Parathyroid adenoma (tissue), 2 donors: ENCODE results near the gene C16orf74.

Source experiments
- H2AFZ ChIP-seq: fragments of 300-600 bp; sonication (generic); one replicate; pipeline ENCODE4 v1.7.0; 2017; ENCODE audit warnings: antibody characterized with exemption, mild to moderate bottlenecking
- H3K27ac ChIP-seq: fragments of 300-600 bp; sonication (generic); one replicate; pipeline ENCODE4 v1.7.0; 2017
- H3K27me3 ChIP-seq: fragments of 300-600 bp; sonication (generic); one replicate; pipeline ENCODE4 v1.7.0; 2017; ENCODE audit warnings: low read length; ENCODE audit not compliant: control insufficient read depth, insufficient read depth
- H3K36me3 ChIP-seq: fragments of 300-600 bp; sonication (generic); one replicate; pipeline ENCODE4 v1.7.0; 2017; ENCODE audit warnings: low read length; ENCODE audit not compliant: control insufficient read depth, insufficient read depth
- H3K4me1 ChIP-seq: fragments of 300-600 bp; sonication (generic); one replicate; pipeline ENCODE4 v1.7.0; 2017; ENCODE audit warnings: control low read depth
- H3K4me2 ChIP-seq: fragments of 300-600 bp; sonication (generic); one replicate; pipeline ENCODE4 v1.7.0; 2017; ENCODE audit warnings: low read length
- H3K4me3 ChIP-seq: fragments of 300-600 bp; sonication (generic); one replicate; pipeline ENCODE4 v1.7.0; 2017; ENCODE audit warnings: low read depth, low read length
- H3K79me2 ChIP-seq: fragments of 300-600 bp; sonication (generic); one replicate; pipeline ENCODE4 v1.7.0; 2017; ENCODE audit warnings: control low read depth
- H3K9ac ChIP-seq: fragments of 300-600 bp; sonication (generic); one replicate; pipeline ENCODE4 v1.7.0; 2017; ENCODE audit warnings: mild to moderate bottlenecking
- H3K9me3 ChIP-seq: fragments of 300-600 bp; sonication (generic); one replicate; pipeline ENCODE4 v1.7.0; 2017; ENCODE audit warnings: low read length; ENCODE audit not compliant: control insufficient read depth
- CTCF ChIP-seq: fragments of 300-600 bp; sonication (generic); IDR thresholded peaks from one replicate; pipeline ENCODE4 v1.7.0; 2017; ENCODE audit warnings: antibody characterized with exemption, mild to moderate bottlenecking
- donor health status: primary hyperparathyroidism.

Gene C16orf74

GRCh38 chr16:85782451-85782850 lies 31.6 kb upstream of the C16orf74 start:
- Histone ChIP-seq H3K9ac (no peak overlapping the region), H3K27ac (no peak overlapping the region), H3K36me3 (no peaks in the 10 kb centered on the region), H3K79me2 (peaks cover 7% of the 10 kb centered on the region), H3K9me3 (no peaks in the 10 kb centered on the region), H3K4me2 (no peak overlapping the region), H3K4me1 (peaks cover 7% of the 10 kb centered on the region), H2AFZ (no peak overlapping the region), H3K4me3 (no peak overlapping the region), H3K27me3 (no peaks in the 10 kb centered on the region)
- no peak for TF ChIP-seq CTCF

- no peak overlapping the region for H3K27ac ChIP-seq
- H3K4me2 ChIP-seq, result no peak overlapping the region
- H3K36me3 ChIP-seq, result no peaks in the 10 kb centered on the region
- no peaks in the 10 kb centered on the region for H3K27me3 ChIP-seq
- H2AFZ ChIP-seq, result no peak overlapping the region
- no peaks in the 10 kb centered on the region for H3K9me3 ChIP-seq
- H3K4me1 ChIP-seq, result peaks cover 7% of the 10 kb centered on the region
- no peak overlapping the region for H3K4me3 ChIP-seq
- TF ChIP-seq CTCF, result no peak
- H3K79me2 ChIP-seq, result peaks cover 2% of the 10 kb centered on the region
- no peak overlapping the region for H3K9ac ChIP-seq
Measured at GRCh38 chr16:85781695-85782370, 30.9 kb upstream of the C16orf74 start.

- TF ChIP-seq CTCF, result no peak
- Histone ChIP-seq H3K27me3 (no peaks in the 10 kb centered on the region), H2AFZ (no peak overlapping the region), H3K36me3 (no peaks in the 10 kb centered on the region), H3K9ac (no peak overlapping the region), H3K4me1 (peaks cover 7% of the 10 kb centered on the region), H3K27ac (no peak overlapping the region), H3K4me3 (no peak overlapping the region), H3K9me3 (no peaks in the 10 kb centered on the region), H3K79me2 (peaks cover 2% of the 10 kb centered on the region), H3K4me2 (no peak overlapping the region)
Measured at GRCh38 chr16:85781156-85781555, 30.3 kb upstream of the C16orf74 start.

GRCh38 chr16:85780281-85780680 lies 29.4 kb upstream of the C16orf74 start:
- Histone ChIP-seq H3K27ac (no peak overlapping the region), H2AFZ (no peak overlapping the region), H3K4me3 (no peak overlapping the region), H3K9ac (no peak overlapping the region), H3K4me1 (peaks cover 7% of the 10 kb centered on the region), H3K79me2 (peaks cover 2% of the 10 kb centered on the region), H3K36me3 (no peaks in the 10 kb centered on the region), H3K4me2 (no peak overlapping the region), H3K27me3 (no peaks in the 10 kb centered on the region), H3K9me3 (no peaks in the 10 kb centered on the region)
- TF ChIP-seq CTCF, result no peak

- no peaks in the 10 kb centered on the region for H3K36me3 ChIP-seq
- no peak overlapping the region for H3K27ac ChIP-seq
Measured at GRCh38 chr16:85778873-85779272, 28.0 kb upstream of the C16orf74 start.

More at GRCh38 chr16:85778873-85779272, 28.0 kb upstream of the C16orf74 start:
- H3K9ac ChIP-seq, result no peak overlapping the region
- no peak overlapping the region for H2AFZ ChIP-seq
- no peak for TF ChIP-seq CTCF
- peaks cover 2% of the 10 kb centered on the region for H3K79me2 ChIP-seq
- H3K9me3 ChIP-seq, result no peaks in the 10 kb centered on the region
- no peak overlapping the region for H3K4me3 ChIP-seq
- H3K4me1 ChIP-seq, result peaks cover 7% of the 10 kb centered on the region
- no peak overlapping the region for H3K4me2 ChIP-seq
- no peaks in the 10 kb centered on the region for H3K27me3 ChIP-seq
